Activated CD4-positive, alpha-beta memory T cell treated with anti-CD3 and anti-CD28 coated beads for 36 hours (primary cell): ENCODE data around the gene SPHK1. TPM values are rescaled to one million over a fixed set of nuclear protein-coding genes. Genes with fewer than 3 reads are reported as not detected.
A peak's percentile ranks its signal among the peaks of the same experiment; 100 is the strongest.

Experiments
- CTCF ChIA-PET: fragments of 350-600 bp; sonication (Branson Sonifier 250); formaldehyde crosslinking; loops from one replicate; lab custom pipeline; 2021; ENCODE audit warnings: antibody characterized with exemption, inconsistent platforms; lab: Charles Lee
- POLR2A ChIA-PET: fragments of 350-600 bp; sonication (Branson Sonifier 250); formaldehyde crosslinking; loops from one replicate; lab custom pipeline; 2021; ENCODE audit warnings: antibody characterized with exemption; lab: Charles Lee
- DNase-seq: peaks from one replicate; pipeline ENCODE4 v3.0.0-alpha.2; 2020
- H3K27ac Mint-ChIP-seq: one replicate; pipeline ENCODE4 v1.8.0; 2021; ENCODE audit warnings: mixed read lengths
- H3K27me3 Mint-ChIP-seq: one replicate; pipeline ENCODE4 v1.8.0; 2021; ENCODE audit warnings: mixed read lengths
- H3K36me3 Mint-ChIP-seq: one replicate; pipeline ENCODE4 v1.8.0; 2021; ENCODE audit warnings: mixed read lengths
- H3K4me1 Mint-ChIP-seq: one replicate; pipeline ENCODE4 v1.8.0; 2021; ENCODE audit warnings: low read depth, mixed read lengths
- H3K4me3 Mint-ChIP-seq: one replicate; pipeline ENCODE4 v1.8.0; 2021; ENCODE audit warnings: mild to moderate bottlenecking, mixed read lengths
- H3K9me3 Mint-ChIP-seq: one replicate; pipeline ENCODE4 v1.8.0; 2021; ENCODE audit warnings: mixed read lengths
- intact Hi-C: fragments of 100-400 bp; cut with micrococcal nuclease; formaldehyde crosslinking; loops from one replicate; pipeline ENCODE4 v1.15.1; 2023
- total RNA-seq, 2 experiments: library from RNA; stranded (reverse); gene quantifications; one replicate each; pipeline ENCODE4 v1.2.3, GENCODE V29; 2021

SPHK1 gene
- total RNA-seq, 2 experiments from 2014 or later, result 9.9 to 11.4 TPM

DNA sequence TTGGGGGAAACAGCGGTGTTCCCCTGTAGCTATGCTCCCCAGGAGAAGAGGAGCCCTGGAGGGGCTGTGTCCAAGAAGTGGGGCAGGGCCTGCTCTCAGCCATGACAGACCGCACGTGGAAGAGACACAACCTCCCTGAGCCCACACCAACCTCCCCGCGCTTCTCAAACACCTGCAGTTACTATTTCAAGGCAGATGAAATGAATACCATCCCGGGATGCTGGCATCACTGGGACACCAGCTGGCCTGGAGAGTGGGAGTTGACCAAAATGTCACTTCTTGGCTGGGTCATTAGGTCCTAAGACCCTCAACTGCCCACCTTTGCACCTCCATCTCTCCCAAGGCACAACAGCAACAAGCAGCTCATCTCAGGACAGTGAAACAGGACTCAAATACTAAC is 32.0 kb downstream of the SPHK1 start:
- intact Hi-C loops, result no loop called here
- Mint-ChIP-seq H3K9me3 (no peaks in the 10 kb centered on the region), H3K27me3 (no peaks in the 10 kb centered on the region), H3K27ac (no peak overlapping the region), H3K4me3 (no peak overlapping the region), H3K36me3 (no peaks in the 10 kb centered on the region), H3K4me1 (peaks cover 19% of the 10 kb centered on the region)
- DNase-seq, result no peak
- CTCF ChIA-PET, result interaction anchor here (0.9 to 2.3 kb wide), 3 partner anchors 8 to 32 kb away, joined by 3 to 12 read pairs (median 11); partner anchors contain the start of gene SPHK1
- POLR2A ChIA-PET, result no interaction called here

DNA sequence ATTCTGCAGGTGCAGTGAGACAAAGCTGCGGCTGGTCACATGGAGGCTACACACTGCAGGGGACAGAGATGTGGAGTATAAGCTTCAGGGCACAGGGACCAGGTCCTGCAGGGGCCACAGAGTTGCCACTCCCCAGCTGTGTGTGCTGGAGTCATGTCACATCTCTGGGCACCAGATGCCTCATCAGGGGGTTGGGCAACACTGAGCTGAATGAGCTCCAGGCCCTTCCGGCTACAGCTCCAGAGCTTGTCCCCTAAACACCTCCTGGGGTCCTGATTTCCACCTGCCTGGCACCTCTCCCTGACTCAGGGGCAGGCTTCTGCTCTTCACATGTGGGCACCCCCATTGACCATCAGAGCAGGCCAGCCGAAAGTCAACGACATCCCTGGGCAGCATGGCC is 32.5 kb downstream of the SPHK1 start:
- Mint-ChIP-seq H3K4me1 (peaks cover 19% of the 10 kb centered on the region), H3K4me3 (no peak overlapping the region), H3K27me3 (no peaks in the 10 kb centered on the region), H3K27ac (no peak overlapping the region), H3K36me3 (no peaks in the 10 kb centered on the region), H3K9me3 (no peaks in the 10 kb centered on the region)
- DNase-seq, result no peak
- intact Hi-C loops, result no loop called here
- POLR2A ChIA-PET, result no interaction called here
- CTCF ChIA-PET, result interaction anchor here (1.1 to 2.3 kb wide), 3 partner anchors 8 to 31 kb away, joined by 4 to 12 read pairs (median 11); no protein-coding TSS in a partner anchor

DNA sequence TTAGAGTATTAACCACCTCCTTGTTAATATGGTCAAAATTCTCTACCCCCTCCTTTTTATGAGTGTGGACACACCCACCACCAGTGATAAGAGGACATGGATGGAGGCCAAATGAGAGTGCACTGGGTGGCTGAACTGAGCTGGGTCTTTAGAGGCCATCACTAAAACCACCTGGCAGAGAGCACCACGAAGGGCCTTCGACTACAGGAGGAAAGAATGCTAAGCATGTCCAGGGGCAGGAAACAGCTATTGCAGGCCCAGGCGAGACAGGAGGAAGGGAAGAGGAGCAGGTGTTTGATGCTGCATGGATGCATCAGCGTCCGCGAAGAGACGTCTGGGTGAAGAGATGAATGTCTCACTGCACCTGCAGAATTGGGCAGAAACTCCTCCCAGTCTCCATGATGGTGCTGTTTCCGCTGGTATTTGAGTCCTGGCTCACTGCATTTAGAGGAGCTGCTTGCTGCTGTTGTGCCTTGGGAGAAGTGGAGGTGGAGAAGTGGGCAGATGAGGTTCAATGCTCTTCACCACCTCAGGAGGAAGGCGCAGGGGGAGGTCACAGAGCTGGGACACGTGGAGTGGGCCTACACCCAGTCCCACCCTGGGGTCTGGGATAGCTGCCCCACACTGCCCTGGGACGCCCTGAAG is 33.2 kb downstream of the SPHK1 start:
- ChIA-PET POLR2A (no interaction called here), CTCF (interaction anchor here (0.7 to 2.3 kb wide), 5 partner anchors 9 to 1103 kb away, joined by 3 to 12 read pairs (median 4); no protein-coding TSS in a partner anchor)
- intact Hi-C loops, result no loop called here
- Mint-ChIP-seq H3K36me3 (no peaks in the 10 kb centered on the region), H3K27ac (no peak overlapping the region), H3K4me1 (peaks cover 19% of the 10 kb centered on the region), H3K27me3 (no peaks in the 10 kb centered on the region), H3K9me3 (no peaks in the 10 kb centered on the region), H3K4me3 (no peak overlapping the region)
- DNase-seq, result no peak

DNA sequence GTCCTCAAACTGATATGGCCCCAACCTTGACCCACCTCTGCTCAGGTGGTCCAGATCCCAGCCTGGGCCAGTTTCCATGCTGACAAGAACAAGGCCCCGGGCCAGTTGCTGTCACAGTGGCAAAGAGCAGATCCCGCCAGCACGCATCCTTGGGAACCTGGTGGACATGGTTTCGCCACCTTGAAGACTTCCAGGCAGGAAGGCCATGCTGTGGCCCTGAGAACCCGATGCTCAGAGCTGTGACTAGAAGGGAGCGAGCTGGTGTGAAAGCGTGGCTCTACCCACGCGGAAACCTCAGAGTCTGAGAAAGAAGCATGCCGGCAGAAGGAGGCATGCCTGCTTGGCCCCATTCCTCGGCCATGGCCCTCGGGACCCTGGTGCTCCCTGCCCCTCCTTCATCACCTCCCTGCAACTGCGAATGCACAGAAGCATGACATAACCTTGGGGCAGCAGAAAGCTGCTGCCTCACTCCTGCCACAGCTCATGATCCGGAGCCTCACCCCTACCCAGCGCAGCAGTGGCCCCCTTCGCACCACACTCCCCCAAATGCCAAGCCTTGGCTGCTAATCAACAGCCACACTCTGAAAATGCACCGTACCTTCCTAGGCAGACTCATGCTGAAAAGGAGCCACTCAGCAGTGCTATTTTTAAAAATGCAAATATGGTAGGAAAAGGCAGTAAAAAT is 35.3 kb downstream of the SPHK1 start:
- ChIA-PET POLR2A (no interaction called here), CTCF (interaction anchor here (1.3 to 1.6 kb wide), 2 partner anchors 11 to 22 kb away, joined by 4 to 12 read pairs; no protein-coding TSS in a partner anchor)
- no peak for DNase-seq
- intact Hi-C loops, result no loop called here
- no peaks in the 10 kb centered on the region for H3K36me3 Mint-ChIP-seq
- H3K27me3 Mint-ChIP-seq, result no peaks in the 10 kb centered on the region
- H3K27ac Mint-ChIP-seq, result peak overlapping the region; percentile 18
- H3K4me1 Mint-ChIP-seq, result peaks cover 11% of the 10 kb centered on the region
- H3K4me3 Mint-ChIP-seq, result no peak overlapping the region
- no peaks in the 10 kb centered on the region for H3K9me3 Mint-ChIP-seq

DNA sequence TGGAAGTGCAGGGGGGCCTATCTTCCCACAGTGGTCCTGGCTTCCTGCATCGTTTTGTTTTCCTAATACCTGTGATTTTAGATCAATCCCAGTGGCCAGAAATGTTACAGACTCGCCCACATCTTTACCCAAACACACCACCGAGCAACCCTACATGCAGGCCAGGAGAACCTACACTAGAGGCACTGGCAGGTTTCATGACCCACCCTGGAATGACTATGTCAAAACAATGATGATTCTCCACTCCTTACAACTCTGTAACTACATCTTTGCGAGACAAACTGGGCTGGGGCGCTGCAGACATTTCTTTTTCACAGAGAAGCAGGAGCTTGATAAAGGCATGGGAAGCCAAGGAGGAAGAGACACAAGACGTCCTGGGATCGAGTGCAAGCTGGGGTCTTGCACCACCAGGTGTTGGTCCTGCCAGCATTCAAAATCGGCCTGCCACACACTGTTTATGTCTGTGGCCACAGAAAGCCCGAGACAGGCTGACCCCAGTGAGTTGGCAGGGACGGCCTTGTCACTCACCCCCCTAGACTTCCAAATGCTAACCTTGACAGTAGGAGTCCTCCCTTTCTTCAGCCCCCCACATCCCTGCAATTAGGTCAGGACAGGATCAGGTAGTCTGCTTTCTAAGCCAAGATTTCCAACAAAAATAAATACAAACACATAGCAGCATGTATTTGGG is 36.1 kb downstream of the SPHK1 start:
- no peak for DNase-seq
- Mint-ChIP-seq H3K4me3 (no peak overlapping the region), H3K9me3 (no peaks in the 10 kb centered on the region), H3K27me3 (no peaks in the 10 kb centered on the region), H3K27ac (no peak overlapping the region), H3K36me3 (no peaks in the 10 kb centered on the region), H3K4me1 (peaks cover 11% of the 10 kb centered on the region)
- POLR2A ChIA-PET, result no interaction called here
- intact Hi-C loops, result no loop called here
- CTCF ChIA-PET, result interaction anchor here (1.1 kb wide), 1 partner anchor 22 kb away, joined by 3 read pairs; no protein-coding TSS in a partner anchor

DNA sequence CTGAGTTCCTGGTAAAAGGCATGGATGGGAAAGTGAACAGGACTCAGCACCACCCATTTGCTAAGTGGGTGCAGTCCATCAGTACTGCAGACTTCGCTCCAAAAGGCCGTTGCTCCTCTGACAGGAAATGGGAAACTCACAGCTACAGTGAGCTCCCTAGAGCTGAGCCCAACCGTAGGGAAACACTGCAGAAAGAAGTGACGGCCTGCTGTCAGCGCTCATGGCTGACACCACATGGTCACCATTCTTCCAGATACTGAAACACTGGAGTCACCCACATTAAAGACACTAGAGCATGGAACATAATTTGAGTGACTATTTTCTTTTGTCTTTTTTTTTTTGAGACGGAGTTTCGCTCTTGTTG is 36.6 kb downstream of the SPHK1 start:
- Mint-ChIP-seq H3K4me3 (no peak overlapping the region), H3K4me1 (peaks cover 11% of the 10 kb centered on the region), H3K27me3 (no peaks in the 10 kb centered on the region), H3K9me3 (no peaks in the 10 kb centered on the region), H3K36me3 (no peaks in the 10 kb centered on the region), H3K27ac (no peak overlapping the region)
- DNase-seq, result no peak
- ChIA-PET CTCF (interaction anchor here (1.1 kb wide), 1 partner anchor 23 kb away, joined by 3 read pairs; no protein-coding TSS in a partner anchor), POLR2A (no interaction called here)
- intact Hi-C loops, result no loop called here

DNA sequence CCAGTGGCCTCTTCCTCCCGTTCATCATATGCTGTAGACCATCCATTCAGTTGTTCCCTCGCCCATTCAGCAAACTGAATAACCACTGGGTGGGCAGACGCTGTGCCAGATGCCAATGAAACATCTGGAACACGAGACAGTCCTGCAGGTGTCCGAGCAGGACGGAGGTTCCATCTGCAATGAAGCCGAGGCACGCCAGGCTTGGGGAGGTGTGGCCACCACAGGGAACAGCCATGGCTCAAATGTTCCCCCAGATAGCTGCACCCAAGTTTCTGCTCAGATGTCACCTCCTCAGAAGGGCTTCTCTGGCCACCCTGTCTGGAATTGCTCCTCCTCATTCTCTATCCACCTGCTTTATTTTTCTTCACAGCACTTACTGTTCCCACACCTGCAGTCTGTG is 38.0 kb downstream of the SPHK1 start:
- no peaks in the 10 kb centered on the region for H3K9me3 Mint-ChIP-seq
- intact Hi-C loops, result no loop called here
- H3K27me3 Mint-ChIP-seq, result no peaks in the 10 kb centered on the region
- DNase-seq, result no peak
- H3K36me3 Mint-ChIP-seq, result no peaks in the 10 kb centered on the region
- H3K4me3 Mint-ChIP-seq, result no peak overlapping the region
- no peak overlapping the region for H3K27ac Mint-ChIP-seq
- peaks cover 13% of the 10 kb centered on the region for H3K4me1 Mint-ChIP-seq
- ChIA-PET CTCF (interaction anchor here (0.9 kb wide), 1 partner anchor 12 kb away, joined by 3 read pairs; no protein-coding TSS in a partner anchor), POLR2A (no interaction called here)

DNA sequence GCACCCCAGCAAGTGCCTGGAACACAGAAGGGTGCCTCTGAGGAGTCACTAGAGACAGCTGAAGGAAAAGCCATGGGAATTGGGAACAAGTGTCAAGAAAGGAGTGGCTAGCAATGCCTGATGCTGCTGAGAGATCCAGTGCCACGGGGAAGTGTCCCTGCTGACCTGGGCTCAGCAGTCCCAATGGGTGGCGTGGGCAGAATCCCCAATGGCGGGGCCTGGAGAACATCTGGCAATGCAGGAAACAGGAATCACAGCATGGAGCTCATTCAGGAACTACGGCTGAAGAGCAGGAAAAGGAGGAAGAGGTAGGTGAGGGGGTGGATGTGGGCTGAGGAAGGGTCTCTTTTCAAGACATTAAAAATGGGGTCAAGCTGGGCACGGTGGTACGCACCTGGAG is 38.5 kb downstream of the SPHK1 start:
- intact Hi-C loops, result no loop called here
- Mint-ChIP-seq H3K4me1 (peaks cover 13% of the 10 kb centered on the region), H3K9me3 (no peaks in the 10 kb centered on the region), H3K27ac (no peak overlapping the region), H3K36me3 (no peaks in the 10 kb centered on the region), H3K27me3 (no peaks in the 10 kb centered on the region), H3K4me3 (no peak overlapping the region)
- DNase-seq, result no peak
- POLR2A ChIA-PET, result no interaction called here
- CTCF ChIA-PET, result interaction anchor here (0.9 kb wide), 1 partner anchor 12 kb away, joined by 3 read pairs; no protein-coding TSS in a partner anchor

DNA sequence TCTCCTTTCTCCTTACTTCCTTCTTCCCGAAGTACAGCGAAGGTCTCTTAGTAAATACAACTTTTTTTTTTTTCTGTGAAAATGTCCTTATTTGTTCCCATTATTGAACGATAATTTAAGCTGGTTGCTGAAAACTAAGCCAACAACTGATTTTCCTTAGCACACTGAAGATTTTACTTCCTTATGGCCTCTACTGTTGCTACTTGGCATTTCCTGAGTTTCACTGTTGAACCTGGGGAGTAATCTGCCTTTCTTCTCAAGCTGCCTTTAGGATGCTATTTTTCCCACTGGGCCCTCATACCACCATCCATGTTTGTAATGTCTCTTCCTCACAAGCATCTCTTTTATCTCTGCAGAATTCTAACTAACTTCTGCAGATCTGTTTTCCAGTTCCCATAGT is 42.4 kb downstream of the SPHK1 start:
- POLR2A ChIA-PET, result no interaction called here
- Mint-ChIP-seq H3K4me1 (peaks cover 5% of the 10 kb centered on the region), H3K27me3 (no peaks in the 10 kb centered on the region), H3K4me3 (no peak overlapping the region), H3K9me3 (no peaks in the 10 kb centered on the region), H3K36me3 (no peaks in the 10 kb centered on the region), H3K27ac (no peak overlapping the region)
- intact Hi-C loops, result no loop called here
- CTCF ChIA-PET, result interaction anchor here (1.0 to 2.2 kb wide), 3 partner anchors 18 to 79 kb away, joined by 3 to 16 read pairs (median 10); no protein-coding TSS in a partner anchor
- no peak for DNase-seq

DNA sequence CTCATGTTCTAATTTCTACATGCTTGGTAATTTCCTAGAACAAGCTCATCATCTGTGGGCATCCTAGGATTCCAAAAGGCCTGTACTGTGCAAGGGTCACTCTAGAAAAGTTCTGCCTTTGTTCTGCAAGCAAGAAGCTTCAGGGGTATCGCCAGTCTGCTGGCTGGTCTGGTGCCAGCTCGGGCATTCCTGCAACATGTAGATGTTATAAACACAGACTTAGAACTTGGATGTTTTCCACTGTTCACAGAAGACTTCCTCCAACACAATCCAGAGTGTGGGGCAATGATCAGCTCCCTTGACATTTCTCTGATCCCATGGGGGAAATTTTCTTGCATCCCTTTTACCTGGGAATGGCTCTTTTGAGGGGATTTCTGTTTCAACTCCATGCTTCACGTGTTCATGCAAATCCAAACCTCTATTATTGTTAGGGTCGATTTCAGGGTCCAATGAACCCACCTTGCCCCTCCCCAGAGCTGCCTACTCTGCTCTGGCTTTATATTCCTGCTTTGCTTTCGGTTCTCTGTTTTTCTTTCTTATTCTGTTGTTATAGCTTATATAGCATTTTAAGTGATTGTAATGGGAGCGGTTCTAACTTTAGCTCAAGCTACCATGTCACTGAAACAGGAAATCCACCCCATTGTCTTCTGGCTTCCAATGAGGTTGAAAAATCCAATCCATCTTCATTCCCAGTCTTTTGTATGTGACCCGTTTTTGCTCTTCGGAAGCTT is 43.3 kb downstream of the SPHK1 start:
- H3K4me1 Mint-ChIP-seq, result peaks cover 5% of the 10 kb centered on the region
- no peak overlapping the region for H3K27ac Mint-ChIP-seq
- intact Hi-C loops, result no loop called here
- no peaks in the 10 kb centered on the region for H3K27me3 Mint-ChIP-seq
- no peak for DNase-seq
- ChIA-PET CTCF (interaction anchor here (0.9 to 2.2 kb wide), 4 partner anchors 19 to 78 kb away, joined by 3 to 16 read pairs (median 6); no protein-coding TSS in a partner anchor), POLR2A (no interaction called here)
- H3K9me3 Mint-ChIP-seq, result no peaks in the 10 kb centered on the region
- no peak overlapping the region for H3K4me3 Mint-ChIP-seq
- no peaks in the 10 kb centered on the region for H3K36me3 Mint-ChIP-seq

DNA sequence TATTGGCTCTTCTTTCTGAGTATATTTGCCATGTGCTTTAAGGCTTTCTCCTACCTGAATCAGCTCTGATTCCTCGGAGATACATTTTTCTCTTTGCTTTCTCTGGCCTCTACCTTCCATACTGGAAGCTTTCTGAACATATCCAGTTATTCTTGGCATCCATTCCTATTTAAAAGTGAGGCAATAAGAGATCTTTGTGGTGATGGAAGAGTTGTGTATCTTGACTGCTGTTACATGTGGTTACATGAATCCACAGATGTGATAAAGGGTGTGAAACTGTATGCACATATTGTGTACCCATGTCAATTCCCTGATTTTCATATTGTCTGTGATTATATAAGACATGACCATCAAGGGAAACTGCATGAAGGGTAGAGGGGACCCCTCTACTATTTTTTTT is 44.1 kb downstream of the SPHK1 start:
- no peaks in the 10 kb centered on the region for H3K9me3 Mint-ChIP-seq
- intact Hi-C loops, result no loop called here
- POLR2A ChIA-PET, result no interaction called here
- H3K36me3 Mint-ChIP-seq, result no peaks in the 10 kb centered on the region
- CTCF ChIA-PET, result interaction anchor here (0.9 to 2.2 kb wide), 2 partner anchors 20 to 22 kb away, joined by 3 to 16 read pairs; no protein-coding TSS in a partner anchor
- H3K27me3 Mint-ChIP-seq, result no peaks in the 10 kb centered on the region
- H3K4me1 Mint-ChIP-seq, result peaks cover 5% of the 10 kb centered on the region
- H3K27ac Mint-ChIP-seq, result no peak overlapping the region
- DNase-seq, result no peak
- no peak overlapping the region for H3K4me3 Mint-ChIP-seq
